Pericardium fibroblast (primary cell): ENCODE data around the gene GAS2L2. TPM values are rescaled to one million over a fixed set of nuclear protein-coding genes. Genes with fewer than 3 reads are reported as not detected.

Source experiments
- total RNA-seq: library from RNA; depleted of rRNA; stranded (reverse); fragments of >200 nt; gene quantifications from 2 replicates; pipeline ENCODE4 v1.2.3, GENCODE V29; 2015

The GAS2L2 gene
- 0.23 TPM in 1 of 2 replicates, not detected in the other for total RNA-seq

GRCh38 chr17:35752945-35753764 is at the start of gene GAS2L2:
Gene GAS2L2, minus strand, starts transcription at chr17:35753239. Its CDS starts 389 bp downstream, at chr17:35752850.

GRCh38 chr17:35795007-35795870 is 42.2 kb upstream of the GAS2L2 start, which contains the start of gene MMP28:
Gene MMP28, minus strand, starts transcription at chr17:35795641. Its CDS starts 264 bp downstream, at chr17:35795377.

GRCh38 chr17:35760587-35760986 is 7.5 kb upstream of the GAS2L2 start, which contains the start of gene C17orf50:
Gene C17orf50, plus strand, starts transcription at chr17:35760887. Its CDS starts 55 bp downstream, at chr17:35760942.

GRCh38 chr17:35731239-35731916 is 21.7 kb downstream of the GAS2L2 start, which contains the start of gene RASL10B:
Gene RASL10B, plus strand, starts transcription at chr17:35731639. Its CDS starts 3,546 bp downstream, at chr17:35735185.

Other genes starting within 250 kb of the GAS2L2 start
- not detected in 2 replicates for gene SLFN12L, start 215.6 kb downstream of the GAS2L2 start, total RNA-seq
- gene SLFN14, start 192.4 kb downstream of the GAS2L2 start, total RNA-seq = not detected in 2 replicates
- gene PEX12, start 174.7 kb downstream of the GAS2L2 start, total RNA-seq = 5.8 and 7.2 TPM in 2 replicates
- gene AP2B1, start 165.9 kb downstream of the GAS2L2 start, total RNA-seq = 43.6 and 52.9 TPM in 2 replicates
- 9.6 and 11.9 TPM in 2 replicates for gene RASL10B, start 21.6 kb downstream of the GAS2L2 start, total RNA-seq
- gene C17orf50, start 7.6 kb upstream of the GAS2L2 start, total RNA-seq = not detected in 2 replicates
- 8.5 and 12.9 TPM in 2 replicates for gene MMP28, start 42.4 kb upstream of the GAS2L2 start, total RNA-seq
- gene TAF15, start 56.2 kb upstream of the GAS2L2 start, total RNA-seq = 17.7 and 40.2 TPM in 2 replicates
- not detected in 2 replicates for gene HEATR9, start 115.7 kb upstream of the GAS2L2 start, total RNA-seq
- gene CCL5, start 127.1 kb upstream of the GAS2L2 start, total RNA-seq = not detected in 2 replicates
- 0.70 TPM in 1 of 2 replicates, not detected in the other for gene RDM1, start 177.5 kb upstream of the GAS2L2 start, total RNA-seq
- not detected in 2 replicates for gene LYZL6, start 190.5 kb upstream of the GAS2L2 start, total RNA-seq
- not detected in 2 replicates for gene CCL16, start 228.3 kb upstream of the GAS2L2 start, total RNA-seq
- not detected in 2 replicates for gene CCL14, start 233.5 kb upstream of the GAS2L2 start, total RNA-seq
- not detected in 2 replicates for gene CCL15, start 248.3 kb upstream of the GAS2L2 start, total RNA-seq